Measurements from ENCODE around the gene CCDC182.

CCDC182 gene

DNA sequence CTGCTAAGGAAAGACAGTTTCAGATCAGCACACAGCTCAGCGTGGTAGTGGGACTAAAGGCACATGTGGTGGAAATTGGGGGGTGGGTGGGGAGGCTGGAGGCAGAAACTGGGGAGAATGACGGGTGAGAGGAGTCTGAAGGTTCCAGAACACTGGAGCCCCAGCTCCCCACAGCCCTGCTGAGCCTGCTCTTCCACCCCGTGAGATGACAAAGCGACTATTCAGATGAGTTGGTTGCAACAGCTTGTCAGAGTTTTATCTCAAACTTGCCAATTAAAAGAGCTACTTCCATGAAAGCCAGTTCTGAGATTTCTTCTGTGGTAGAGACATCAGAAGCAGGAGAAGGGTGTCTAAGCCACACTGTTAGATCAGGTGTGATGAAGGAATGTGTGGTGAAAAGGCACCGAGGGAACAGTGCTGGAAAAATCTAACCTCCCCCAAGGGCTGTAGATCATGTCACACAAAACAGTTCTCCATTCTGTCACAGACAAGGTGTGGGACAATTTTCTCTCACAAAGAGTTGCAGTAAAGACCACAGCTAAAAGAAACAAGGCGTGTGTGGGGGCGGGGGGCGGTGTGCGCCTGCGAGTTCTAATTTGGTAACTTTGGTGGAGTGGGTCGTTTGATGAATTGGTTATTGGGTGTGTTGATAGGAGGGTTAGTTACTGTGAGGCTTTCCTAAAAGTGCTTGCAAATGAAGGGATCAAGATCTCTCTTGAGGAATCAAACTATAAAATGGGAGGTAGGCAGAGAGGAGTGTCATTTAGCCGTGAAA lies 39.0 kb downstream of the CCDC182 start:
- Mint-ChIP-seq H3K27ac (no peak overlapping the region), H3K4me1 (peaks cover 13% of the 10 kb centered on the region), H3K9me3 (peaks cover 8% of the 10 kb centered on the region), H3K4me3 (no peak overlapping the region), H3K36me3 (ENCODE audit: low read depth) (no peaks in the 10 kb centered on the region), H3K27me3 (no peaks in the 10 kb centered on the region)
- no peak for DNase-seq
- ATAC-seq = peak; percentile 49

DNA sequence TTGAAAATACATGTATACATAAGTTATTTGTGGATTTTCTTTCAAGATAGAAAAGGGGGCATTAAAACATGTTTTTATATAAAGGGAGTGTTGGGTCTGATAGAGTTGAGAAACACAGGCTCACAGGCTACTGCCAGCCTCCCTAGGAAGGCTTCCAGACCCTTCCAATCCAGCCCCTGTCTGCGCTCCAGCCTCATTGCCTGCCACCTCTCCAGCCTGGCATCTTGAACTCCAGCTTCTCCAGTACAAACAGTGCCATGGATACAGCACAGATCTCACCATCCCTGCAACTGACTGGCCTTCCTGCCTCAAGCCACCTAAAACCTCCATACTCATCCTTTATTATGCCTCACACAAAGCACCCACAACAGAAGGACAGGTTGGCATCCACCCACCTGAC lies 40.7 kb downstream of the CCDC182 start:
- ATAC-seq (no peak), DNase-seq (no peak)
- H3K4me1 Mint-ChIP-seq = peaks cover 13% of the 10 kb centered on the region
- no peaks in the 10 kb centered on the region for H3K36me3 Mint-ChIP-seq (ENCODE audit: low read depth)
- no peak overlapping the region for H3K4me3 Mint-ChIP-seq
- H3K27me3 Mint-ChIP-seq = no peaks in the 10 kb centered on the region
- no peak overlapping the region for H3K27ac Mint-ChIP-seq
- H3K9me3 Mint-ChIP-seq = peaks cover 4% of the 10 kb centered on the region

DNA sequence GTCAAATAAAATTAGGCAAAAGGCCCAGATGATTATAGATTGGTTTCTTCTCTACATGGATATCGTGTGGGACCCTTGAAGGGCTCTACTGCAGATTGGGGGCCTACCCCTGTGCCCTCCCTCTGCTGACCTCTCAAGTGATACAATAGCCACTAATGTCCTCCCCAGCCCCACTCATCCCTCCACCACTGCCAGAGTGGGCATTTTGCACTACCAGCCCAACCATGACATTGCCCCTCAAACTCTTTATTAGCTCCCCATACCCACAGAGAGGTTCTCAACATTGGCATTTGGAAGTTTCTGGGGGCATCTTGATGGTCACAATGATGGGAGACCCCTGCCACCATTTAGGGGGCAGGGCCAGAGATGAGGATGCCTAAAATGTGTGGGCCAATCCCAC lies 41.8 kb downstream of the CCDC182 start:
- ATAC-seq = no peak

DNA sequence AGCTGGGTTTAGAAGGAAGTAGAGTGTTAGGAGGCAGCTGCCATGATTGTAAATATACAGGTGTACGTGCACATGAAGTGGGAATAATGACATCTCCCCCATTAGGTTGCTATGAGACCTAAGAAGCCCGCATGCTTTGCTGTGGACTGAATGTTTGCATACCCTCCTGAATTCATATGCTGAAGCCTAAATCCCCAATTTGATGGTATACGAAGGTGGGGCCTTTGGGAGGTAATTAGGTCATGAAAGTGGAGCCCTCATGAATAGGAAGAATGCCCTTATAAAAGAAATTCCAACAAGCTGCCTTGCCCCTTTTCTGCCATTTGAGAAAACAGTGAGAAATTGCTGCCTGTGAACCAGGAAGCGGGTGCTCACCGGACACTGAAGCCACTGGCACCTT lies 44.0 kb downstream of the CCDC182 start:
- no peak for ATAC-seq
- Mint-ChIP-seq H3K9me3 (no peaks in the 10 kb centered on the region), H3K27ac (no peak overlapping the region), H3K36me3 (ENCODE audit: low read depth) (no peaks in the 10 kb centered on the region), H3K4me3 (no peak overlapping the region), H3K4me1 (peaks cover 8% of the 10 kb centered on the region), H3K27me3 (no peaks in the 10 kb centered on the region)
- DNase-seq = no peak

More for the DNA sequence above, 41.8 kb downstream of the CCDC182 start:
- H3K4me1 Mint-ChIP-seq = peaks cover 13% of the 10 kb centered on the region
- no peak overlapping the region for H3K4me3 Mint-ChIP-seq
- H3K27me3 Mint-ChIP-seq = no peaks in the 10 kb centered on the region
- no peaks in the 10 kb centered on the region for H3K9me3 Mint-ChIP-seq
- no peaks in the 10 kb centered on the region for H3K36me3 Mint-ChIP-seq (ENCODE audit: low read depth)
- no peak overlapping the region for H3K27ac Mint-ChIP-seq
- no peak for DNase-seq

DNA sequence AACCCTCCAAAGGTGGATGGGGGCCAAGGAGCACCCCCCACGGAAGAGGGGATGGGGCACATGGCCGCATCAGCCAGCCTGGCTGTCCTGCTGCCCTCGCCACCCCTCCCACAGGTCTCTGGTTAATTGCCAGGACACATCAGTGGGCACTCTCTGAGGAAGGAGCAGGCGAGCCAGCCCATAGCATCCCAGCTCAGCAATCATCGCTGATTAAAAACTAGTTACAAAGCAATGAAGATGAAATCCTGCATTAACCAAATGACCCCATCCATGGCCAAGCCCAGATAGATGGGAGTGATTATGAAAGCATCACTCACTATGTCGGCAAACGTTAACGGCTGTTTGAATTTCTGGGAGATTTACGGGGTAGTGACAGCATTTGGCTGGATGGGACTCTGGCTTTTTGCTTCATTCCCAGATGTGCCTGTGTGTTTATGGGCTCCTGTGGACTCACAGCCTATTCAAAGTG lies 45.3 kb downstream of the CCDC182 start:
- ATAC-seq (no peak), DNase-seq (no peak)
- Mint-ChIP-seq H3K27ac (no peak overlapping the region), H3K9me3 (no peaks in the 10 kb centered on the region), H3K4me3 (no peak overlapping the region), H3K36me3 (ENCODE audit: low read depth) (no peaks in the 10 kb centered on the region), H3K4me1 (no peaks in the 10 kb centered on the region), H3K27me3 (no peaks in the 10 kb centered on the region)

DNA sequence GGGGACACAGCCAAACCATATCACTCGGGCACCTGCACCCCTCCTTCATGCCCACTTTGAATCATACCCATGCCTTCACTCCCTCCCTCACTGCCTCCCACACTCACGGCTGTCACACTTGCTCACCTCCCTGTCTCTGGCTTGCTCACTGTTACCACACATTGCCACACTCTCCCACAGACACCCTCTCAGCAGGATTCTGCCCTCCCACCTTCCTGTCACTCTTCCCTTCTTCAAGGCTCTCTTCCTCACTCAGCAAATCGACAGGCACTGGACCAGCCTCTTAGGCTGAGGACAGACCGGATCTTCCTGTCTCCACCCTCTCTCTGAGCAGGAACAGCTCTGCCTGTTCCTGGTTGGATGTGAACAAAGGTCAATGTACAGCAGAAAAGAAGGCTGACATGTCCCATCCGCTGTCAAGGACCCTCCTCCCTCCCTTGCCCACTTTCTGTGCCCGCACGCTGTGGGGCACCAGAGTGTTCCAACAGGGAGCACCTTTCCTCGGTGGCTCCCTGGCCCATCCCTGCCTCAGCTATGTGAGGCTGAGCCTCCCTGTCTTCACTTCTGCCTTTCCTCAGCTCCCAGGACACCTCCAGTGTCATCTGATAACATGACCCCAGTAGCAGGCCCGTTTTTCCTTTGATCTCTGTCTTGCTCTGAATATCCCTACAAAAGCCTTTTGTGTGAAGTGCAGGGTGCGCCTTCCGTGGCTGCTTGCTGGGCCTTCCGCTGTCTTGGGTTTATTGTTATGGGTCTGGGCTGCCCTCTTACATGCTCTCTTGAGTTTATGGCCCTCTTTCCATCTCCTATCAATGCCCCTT lies 47.0 kb downstream of the CCDC182 start:
- peaks cover 5% of the 10 kb centered on the region for H3K9me3 Mint-ChIP-seq
- no peaks in the 10 kb centered on the region for H3K36me3 Mint-ChIP-seq (ENCODE audit: low read depth)
- DNase-seq (peak; percentile 11), ATAC-seq (peak; percentile 83)
- H3K27me3 Mint-ChIP-seq = no peaks in the 10 kb centered on the region
- H3K4me1 Mint-ChIP-seq = peaks cover 6% of the 10 kb centered on the region
- H3K4me3 Mint-ChIP-seq = no peak overlapping the region
- no peak overlapping the region for H3K27ac Mint-ChIP-seq

DNA sequence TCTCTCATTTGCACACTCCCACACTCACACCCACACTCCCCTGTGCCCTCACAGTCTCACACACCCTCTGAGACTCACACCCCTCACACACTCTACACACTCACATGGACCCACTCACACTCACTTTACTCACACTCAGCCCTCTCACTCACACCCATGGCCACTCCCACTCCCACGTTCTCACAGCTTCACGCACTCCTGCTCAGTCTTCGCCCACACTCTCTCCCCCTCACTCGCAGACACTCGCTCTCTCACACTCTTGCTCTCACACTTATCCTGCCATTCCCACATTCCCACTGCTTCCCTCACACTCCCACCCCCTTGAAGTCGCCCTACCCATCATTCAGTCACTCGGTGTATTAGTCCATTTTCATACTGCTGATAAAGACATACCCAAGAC lies 47.9 kb downstream of the CCDC182 start:
- no peak for DNase-seq
- no peak for ATAC-seq
- peaks cover 10% of the 10 kb centered on the region for H3K9me3 Mint-ChIP-seq
- peaks cover 13% of the 10 kb centered on the region for H3K4me1 Mint-ChIP-seq
- H3K27me3 Mint-ChIP-seq = no peaks in the 10 kb centered on the region
- peaks cover 2% of the 10 kb centered on the region for H3K36me3 Mint-ChIP-seq (ENCODE audit: low read depth)
- no peak overlapping the region for H3K27ac Mint-ChIP-seq
- no peak overlapping the region for H3K4me3 Mint-ChIP-seq

DNA sequence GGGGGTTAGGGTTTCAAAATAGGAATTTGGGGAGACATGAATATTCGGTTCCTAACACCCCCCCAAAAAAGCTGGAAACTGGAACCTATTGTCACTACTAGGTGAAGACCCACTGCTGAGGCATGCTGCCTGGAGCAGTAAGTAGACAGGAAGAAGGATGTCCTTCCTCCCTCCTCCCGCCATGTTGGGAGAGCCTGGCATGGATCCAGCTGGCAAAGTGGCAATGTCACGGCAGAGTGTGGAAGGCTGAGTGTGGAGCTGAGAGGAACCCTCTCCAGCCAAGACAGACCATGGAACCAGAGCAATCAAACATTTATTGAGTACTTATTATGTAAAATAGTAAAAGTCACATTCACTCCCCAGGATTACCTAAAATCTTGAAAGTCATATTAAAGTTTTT lies 49.0 kb downstream of the CCDC182 start:
- H3K4me1 Mint-ChIP-seq = peaks cover 13% of the 10 kb centered on the region
- ATAC-seq = no peak
- H3K27me3 Mint-ChIP-seq = no peaks in the 10 kb centered on the region
- H3K4me3 Mint-ChIP-seq = no peak overlapping the region
- H3K36me3 Mint-ChIP-seq (ENCODE audit: low read depth) = peaks cover 2% of the 10 kb centered on the region
- DNase-seq = no peak
- H3K27ac Mint-ChIP-seq = no peak overlapping the region
- H3K9me3 Mint-ChIP-seq = peaks cover 12% of the 10 kb centered on the region
